Measurements from ENCODE around the gene PAK5.

PAK5 gene

DNA sequence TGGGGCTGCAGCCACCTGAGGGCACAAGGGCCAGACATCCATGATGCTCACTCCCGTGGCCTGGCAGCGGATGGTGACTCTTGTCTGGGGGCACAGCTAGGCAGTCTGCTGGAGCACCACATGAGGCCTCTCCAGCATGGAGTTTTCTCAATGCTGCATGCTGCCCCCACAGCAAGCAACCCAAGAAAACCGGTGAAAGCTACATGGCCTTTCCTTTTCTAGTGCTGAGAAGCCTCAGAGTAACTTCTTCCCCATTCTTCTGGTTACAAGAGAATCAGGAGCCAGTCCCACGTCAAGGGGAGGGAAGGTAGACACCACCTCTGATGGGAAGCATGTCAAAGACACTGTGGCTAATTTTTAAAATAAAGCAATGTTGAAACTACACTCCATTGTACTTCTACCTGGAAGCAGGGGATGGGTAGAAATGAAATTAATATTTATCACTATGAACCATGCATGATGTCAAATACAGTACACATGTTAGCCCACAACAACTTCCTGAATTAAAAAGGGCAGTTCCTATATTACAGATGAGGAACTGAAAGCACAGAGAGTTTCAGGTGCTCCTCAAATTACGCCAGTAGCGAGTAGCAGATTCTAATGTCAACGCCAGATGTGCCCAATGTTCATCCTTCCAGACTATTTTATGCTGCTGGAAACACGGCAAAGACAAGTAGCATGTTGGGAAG is 223.0 kb downstream of the PAK5 start:
- DNase-seq: no peak

DNA sequence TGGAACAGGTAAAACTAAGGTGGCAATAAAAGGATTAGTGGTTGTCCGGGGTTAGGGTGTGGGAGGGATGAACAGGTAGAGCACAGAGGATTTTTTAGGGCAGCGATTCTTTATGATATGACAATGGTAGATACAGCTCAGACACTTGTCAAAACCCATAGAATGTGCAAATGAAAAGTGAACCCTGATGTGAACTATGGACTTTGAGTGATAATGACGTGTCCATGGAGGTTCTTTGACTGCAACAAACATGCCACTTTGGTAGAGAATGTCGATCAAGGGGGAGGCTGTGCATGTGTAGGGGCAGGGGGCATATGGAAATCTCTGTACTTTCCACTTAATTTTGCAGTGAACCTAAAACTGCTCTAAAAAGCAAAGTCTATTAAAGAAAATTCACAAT is 223.8 kb downstream of the PAK5 start:
- no peak for DNase-seq

DNA sequence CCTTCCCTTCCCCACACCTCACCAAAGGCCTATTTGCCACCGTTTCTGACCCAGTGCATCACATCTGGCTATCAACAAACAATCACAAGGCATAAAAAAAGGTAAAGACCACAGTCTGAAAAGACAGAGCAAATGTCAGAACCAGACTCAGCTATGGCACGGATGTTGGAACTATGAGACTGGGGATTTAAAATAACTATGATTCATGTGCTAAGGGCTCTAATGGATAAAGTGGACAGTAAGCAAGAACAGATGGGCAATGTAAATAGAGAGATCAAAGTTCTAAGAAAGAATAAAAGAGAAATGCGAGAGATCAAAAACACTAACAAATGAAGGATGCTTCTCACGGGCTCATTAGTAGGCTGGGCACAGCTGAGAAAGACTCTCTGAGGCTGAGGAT is 225.0 kb downstream of the PAK5 start:
- no peak for DNase-seq

DNA sequence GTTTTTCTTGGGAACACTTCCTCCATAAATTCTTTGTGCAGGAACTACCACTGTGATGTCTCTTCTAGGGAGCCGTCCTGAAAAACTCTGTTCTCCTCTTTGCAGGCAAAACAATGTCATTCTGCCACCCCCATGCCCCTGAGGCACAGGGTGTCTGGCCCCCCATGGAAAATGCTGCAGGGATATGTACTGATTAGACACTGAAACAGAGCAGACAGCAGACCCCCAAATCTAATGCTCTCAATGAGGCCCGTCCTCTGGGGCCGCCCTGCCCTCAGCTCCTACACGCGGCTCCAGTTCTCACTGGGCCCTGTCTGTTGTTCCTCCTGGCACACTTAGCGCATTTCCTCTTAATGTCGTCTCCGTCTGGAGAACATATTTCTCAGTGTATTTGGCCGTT is 227.0 kb downstream of the PAK5 start:
- DNase-seq: no peak

DNA sequence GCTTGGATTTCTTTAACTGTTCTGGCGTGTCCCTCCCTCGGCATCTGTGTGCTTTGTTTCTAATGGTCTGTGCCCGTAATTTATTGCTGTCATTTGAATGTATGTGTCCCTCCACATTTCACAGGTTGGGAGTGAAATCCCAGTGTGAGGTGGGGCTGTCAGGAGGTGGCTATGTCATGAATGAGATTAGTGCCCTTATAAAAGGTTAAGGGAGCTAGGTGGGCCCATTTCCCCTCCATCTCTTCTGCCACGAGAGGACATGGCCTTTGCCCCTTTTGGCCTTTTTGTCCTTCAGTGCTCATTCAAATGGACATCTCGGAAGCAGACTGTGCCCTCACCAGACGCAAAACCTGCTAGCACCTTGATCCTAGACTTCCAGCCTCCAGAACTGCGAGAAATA is 228.2 kb downstream of the PAK5 start:
- no peak for DNase-seq

DNA sequence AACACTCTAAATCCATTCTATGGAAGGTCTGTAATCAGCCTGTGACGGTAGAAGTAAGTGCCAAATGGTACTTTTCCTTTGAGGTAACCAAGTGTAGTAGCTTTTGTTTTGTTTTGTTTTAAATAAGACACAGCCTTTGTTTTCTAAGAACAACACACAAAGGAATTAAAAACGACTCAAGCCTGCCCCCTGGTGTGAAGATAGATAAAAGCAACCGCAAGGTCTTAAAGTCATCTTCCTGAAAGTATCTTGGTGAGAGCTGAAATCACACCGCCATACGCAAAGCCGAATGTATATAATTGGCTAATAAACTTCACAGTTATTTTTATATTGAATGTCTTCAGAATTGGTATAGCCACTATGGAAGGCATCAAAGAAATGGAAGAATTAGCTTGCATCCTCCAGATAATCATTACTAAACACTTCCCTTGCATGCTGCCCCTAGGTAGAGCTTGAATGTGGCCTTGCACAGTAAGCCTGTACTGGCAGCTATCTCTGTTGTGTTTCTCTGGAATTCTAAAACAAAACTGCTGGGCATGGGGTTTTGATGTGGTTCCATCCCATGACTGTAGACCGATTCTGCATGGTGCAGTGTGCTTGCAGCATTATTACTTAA is 228.9 kb downstream of the PAK5 start:
- peak; percentile 25 to 59 for DNase-seq

DNA sequence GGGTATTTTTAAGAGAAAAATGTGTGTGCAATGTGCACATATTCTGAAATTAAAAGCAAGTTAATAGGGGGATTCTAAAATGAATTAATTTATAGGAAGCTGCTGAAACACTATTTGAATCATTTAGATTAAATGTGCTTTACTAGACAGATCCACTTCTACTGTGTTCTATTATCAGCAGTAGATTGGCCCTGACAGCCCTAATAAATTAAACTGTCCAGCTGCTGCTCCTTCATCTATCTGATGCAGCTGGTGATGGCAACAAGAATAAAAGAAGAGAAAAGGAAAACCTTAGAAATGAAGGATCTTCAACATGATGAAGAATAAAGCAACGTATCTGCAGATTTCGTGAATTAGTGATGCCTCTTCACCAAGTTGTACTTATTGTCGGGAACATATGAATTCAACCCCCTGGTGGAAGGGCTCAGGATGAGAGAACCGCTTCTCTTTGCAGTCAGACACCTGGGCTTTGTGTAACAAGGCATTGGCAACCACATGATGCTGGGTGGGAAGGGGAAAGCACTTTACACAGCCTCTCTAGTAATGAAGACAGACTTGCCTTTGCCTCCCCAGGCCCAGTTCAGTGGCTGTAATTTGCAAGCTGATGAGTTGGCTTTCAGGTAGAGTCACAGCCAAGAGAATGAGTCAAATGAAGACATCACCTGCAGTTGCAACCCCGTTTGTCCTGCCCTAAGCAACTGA is 230.1 kb downstream of the PAK5 start:
- DNase-seq: peak in 1 of 2 experiments; percentile 7

DNA sequence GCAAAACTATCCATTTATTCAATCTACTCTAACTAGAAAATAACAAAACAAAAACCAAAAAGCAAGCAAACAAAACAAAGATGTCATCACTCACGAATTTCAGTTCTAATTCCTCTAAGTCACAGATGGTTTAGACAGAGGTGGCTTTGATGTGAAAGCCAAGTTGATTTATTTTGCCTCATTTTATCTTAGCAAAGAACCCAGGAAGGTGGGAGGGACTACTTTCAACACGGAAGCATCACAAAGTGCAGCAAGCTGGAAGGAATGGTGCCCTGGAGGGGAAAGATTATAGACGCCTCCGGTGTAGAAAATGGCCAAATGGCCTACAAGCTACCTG is 236.1 kb downstream of the PAK5 start:
- DNase-seq: no peak

DNA sequence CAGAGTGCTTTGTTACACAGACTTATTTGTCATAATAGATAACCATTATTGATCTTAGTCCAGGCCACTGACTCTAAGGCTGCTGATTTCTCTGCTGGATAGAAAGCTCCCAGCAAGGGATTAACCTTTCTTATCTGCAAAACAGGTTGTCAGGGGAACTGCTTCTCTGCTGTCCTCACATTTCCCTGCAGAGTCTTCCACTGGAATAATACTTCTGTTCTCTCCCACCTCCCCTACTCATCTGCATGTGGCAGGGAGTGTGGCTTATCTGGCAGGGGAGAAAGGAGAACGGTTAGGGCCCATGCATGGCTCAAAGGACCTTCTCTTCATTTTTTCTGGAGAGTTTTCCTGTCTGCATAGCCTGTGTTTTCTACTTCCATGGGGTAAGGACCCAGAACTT is 238.3 kb downstream of the PAK5 start:
- no peak for DNase-seq

DNA sequence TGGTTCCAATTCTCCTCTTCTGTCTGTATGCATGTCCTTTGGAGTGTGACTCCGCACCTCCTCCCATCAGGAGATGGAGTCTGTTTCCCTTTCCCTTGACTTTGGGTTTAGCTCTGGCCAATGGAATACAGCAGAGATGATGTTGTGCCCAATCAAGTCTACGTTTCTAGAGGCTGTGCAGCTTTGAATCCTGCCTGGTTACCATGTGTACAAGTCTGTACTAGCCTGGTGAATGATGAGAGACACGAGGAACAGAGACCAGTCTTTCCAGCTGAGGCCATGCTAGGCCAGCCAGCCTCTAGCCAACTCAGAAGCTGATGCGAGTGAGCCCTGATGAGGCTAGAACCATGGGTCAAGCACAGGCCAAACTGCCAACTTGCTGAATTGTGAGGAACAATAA is 241.3 kb downstream of the PAK5 start:
- no peak for DNase-seq

DNA sequence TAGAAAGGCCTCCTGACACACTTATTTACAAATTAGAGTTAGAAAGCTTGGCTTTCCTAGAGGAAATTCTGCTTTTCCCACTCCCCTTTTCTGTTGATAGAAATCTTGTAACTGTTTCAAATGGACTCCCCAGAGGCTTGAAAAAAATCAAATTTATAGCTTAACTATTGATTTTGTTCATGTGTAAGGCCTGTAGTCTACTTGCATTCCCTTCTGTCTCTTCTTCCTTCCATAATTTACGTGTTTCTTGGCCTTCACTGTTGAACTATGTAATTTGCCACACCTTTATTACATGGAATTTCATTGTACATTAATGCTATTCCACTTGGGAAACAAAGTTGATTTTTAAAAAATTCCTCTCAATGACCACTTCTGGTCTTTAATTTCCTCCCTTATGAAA is 243.1 kb downstream of the PAK5 start:
- no peak for DNase-seq

DNA sequence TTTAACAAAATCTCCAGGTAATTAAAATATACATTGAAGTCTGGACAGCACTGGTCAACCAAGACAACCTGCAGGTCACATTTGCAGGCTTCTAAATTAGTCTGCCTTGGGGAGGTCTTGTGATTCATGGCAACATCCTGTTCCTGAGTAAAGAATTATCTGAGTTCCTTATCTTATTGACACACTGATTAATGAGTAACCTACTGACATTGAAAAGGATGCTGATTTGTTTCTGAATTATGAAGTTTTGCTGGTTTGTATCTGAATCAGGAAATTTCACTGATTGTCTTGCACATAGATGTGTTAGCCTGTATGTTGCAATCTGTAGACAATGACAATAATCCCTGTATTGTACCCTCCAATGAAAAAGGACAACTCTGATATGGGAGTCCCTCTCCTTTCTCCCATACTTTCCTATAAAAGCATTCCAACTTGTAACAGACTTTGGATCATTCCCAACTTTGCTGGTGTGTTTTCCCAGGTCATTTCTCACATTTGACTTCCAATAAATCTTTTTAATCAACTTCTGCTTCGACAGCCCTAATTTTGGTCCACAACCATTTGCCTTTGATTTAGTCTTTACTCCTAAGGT is 244.5 kb downstream of the PAK5 start:
- no peak for DNase-seq

DNA sequence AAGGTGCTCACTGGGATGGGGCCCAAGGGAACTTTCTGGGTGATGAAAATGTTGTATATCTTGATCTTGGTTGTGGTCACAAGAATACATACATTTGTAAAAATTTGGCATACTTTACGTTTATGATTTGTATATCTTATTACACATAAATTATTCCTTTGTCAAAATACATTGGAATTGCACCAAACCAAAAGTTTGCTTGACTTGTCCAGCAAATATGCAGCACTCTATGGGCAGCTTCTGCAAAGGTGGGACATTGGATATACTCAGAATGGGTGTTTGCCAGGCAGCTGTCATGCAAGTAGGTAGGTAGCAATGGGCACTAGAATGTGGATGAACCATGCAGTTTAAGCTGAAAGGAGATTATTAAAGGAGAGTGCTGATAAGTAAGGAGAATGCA is 246.5 kb downstream of the PAK5 start:
- DNase-seq: no peak

DNA sequence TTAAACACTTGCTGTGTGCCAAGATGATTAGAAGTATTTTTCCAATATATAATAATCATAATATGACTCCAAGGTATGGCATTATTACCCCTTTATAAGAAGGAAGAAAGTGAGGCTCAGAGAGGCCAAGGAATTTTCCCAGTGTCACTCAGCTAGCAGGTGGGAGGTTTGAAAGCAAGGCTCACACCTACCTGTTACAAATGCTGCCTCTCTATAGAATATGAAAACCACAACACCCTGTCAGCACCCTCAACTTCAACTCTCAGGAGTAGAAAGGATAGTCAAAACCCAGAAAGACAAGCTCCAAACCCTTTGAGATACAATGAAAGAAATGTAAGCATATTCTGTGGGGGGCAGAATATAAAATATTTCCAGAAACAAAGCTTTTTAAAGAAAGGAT is 247.8 kb downstream of the PAK5 start:
- DNase-seq: no peak

DNA sequence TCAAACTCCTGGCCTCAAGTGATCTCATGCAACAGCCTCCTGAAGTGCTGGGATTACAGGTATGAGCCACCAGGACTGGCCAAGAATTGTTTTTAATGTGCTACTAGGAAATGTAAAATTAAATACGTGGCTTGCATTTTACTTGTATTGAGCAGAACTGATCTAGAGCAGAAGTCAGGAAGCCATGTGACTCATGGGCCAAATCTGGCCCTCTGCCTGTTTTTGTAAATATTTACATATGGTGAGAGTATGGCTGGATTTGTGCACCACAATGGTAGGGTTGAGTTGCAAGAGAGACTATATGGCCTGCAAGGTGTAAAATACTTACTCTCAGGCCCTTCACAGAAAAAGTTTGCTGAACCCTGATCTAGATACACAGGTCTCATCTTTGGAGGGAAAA is 248.7 kb downstream of the PAK5 start:
- peak in 1 of 2 experiments; percentile 16 for DNase-seq

DNA sequence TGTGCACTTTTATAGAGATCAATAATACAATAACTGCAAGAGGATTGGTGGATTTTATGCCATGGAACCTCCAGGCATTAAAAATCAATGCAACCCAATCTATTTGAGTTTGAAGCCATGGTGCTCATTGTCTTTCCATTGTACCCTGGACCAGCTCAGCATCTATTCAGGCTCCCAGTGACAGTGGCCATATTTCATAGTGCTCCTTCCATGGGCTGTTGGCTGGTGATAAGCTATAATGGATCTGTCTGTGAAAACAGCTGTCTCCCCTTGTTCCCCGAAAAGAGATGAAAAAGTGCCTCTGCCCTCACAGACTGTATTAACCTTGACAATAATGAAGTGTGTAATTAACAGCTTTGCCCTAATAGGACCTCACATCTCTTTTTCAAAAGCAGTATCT is 250.2 kb downstream of the PAK5 start:
- no peak for DNase-seq

DNA sequence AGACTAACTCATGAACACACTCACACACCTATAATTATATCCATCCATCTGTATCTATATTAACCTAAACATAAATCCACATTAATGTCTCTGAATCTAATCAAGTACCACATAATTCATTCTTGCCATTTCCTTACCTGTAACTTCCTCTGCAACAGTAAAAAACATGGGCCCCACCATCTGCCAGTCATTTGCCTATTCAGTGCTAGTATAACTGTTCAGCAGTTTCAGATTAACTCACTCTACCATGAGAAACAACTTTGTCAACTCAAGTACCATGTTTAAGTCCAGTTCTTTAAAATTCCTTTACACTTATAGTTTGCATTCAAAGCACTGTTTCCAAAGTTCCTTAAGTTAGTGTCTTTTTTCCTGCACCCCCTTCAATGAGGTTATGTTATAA is 255.7 kb downstream of the PAK5 start:
- no peak for DNase-seq

DNA sequence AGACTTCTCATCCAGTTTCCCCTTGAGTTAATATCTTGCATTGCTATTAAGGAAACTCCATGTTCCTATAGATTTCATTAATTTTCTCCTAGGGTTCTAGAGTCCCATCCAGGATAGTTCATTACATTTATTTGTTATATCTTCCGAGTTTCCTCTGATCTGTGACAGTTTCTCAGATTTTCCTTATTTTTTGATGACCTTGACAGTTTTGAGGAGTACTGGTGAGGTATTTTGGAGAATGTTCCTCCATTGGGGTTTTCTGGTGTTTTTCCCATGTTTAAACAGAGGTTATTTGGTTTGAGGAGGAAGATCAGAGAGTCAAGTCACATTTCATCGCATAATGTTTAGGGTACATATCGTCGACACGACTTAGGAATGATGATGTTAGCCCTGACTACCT is 256.7 kb downstream of the PAK5 start:
- DNase-seq: no peak

DNA sequence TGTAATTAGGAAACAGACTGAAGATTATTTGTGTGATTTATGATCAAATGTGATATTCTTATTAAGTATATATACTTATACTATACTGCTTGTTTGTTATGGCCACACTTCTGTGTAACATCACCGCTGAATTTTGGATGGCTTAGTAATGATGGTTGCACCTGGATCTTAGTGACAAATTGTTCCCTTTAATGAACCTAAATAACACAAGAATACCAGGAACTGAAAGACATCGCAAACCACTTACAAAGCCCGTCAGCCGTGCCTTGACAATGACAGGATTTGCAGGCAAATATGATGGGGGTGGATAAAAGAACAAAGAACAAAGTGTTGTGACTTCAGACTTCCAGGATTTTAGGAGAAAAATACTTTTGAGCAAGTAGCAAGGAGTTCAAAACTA is 257.4 kb downstream of the PAK5 start:
- no peak for DNase-seq

DNA sequence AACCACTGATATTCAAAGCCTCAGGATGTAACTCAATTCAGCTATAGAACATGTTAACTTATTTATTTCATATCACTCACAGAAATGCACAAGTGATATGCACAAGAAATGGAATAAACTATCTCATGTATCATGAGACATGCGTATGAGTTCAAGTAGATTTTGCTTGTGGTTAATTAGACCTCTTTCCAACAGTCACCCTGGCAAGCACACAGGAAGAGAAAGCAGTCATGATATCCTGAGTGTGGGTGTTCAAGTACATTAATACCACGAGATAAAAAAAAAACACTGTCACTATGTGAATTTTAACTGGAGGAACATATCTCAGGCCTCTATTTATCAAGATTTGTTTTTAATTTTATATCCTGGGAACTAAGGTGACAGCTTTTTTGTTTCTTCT is 260.3 kb downstream of the PAK5 start:
- no peak for DNase-seq

DNA sequence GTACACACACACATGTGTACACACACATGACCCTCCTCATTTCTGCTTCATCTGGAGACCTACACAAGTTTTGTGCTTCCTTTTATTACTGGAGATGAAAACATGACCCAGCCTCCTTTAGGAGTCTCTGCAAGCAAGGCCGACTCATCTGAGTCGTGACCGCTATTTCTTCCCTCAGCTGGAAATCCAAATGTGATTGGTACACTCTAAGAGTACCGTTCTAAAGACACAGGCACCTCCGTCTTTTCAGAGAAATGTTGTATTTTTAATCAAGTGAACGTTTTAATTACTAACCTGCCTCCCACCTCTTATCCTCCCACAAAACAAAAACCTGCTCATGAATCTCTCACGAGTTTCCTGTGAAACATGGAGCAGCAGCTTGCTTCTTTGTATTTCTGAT is 261.5 kb downstream of the PAK5 start:
- no peak for DNase-seq

DNA sequence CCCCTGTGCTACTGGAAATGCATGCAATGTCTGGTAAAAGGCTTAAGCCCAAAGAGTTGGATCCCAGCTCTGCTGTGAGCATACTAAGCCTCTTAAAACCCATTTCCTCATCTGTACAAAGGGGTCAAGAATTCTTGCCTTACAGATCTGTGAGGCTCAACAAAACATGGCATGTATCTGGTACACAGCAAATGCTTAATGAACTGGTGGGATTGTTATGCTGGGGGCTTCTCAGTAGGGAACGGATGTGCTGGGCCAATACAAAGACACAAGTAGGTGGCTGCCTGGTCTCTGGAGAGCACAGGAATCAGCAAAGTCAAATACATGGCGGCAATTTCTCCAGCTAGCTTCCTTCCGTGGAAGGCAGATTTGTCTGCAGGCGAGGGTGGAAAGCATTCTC is 262.2 kb downstream of the PAK5 start:
- no peak for DNase-seq

DNA sequence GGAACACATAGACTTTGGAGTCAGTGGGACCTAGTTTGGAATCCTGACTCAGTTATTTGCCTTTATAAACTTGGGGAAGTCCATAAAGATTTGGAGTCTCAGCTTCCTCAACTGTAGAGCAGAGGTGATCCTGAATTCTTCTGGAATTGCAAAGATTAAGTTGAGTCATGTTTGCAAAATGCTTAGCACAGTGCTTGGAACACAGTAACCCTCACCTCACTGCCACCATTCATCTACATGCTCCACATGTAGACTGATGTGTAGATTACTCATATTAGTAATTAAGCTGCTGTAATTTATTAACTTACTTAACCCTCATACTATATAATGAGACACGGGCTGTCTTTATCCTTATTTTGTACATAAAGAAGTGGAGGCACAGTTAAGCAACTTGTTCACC is 263.0 kb downstream of the PAK5 start:
- no peak for DNase-seq

DNA sequence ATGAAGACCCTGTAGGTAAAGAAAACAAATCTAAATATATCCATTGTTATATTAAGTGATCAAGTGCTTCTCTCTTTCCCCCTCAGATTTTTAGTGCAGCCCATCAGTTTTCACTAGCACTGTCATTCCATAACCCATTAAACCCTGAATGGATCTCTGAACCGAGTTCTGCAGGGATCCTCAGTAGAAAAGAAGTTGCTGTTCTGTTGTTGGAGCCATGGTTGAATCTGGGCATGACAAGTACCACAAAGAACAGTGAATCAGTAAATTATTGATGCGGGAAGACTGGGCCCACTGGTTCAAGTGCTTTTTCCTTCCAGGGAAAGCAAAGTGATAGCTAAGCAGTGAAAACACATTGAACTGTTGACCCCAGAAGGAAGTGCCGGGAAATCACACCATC is 264.1 kb downstream of the PAK5 start:
- no peak for DNase-seq

All from SHP77 (cell line).